GM11168 (cell line): ENCODE data around the gene SFTA2.

Source experiments
- in situ Hi-C: fragments of 300-500 bp; cut with MboI; formaldehyde crosslinking; loops from one replicate; pipeline ENCODE4 v1.12.0; 2022; ENCODE audit warnings: low sequenced_read_pairs; ENCODE audit not compliant: unreplicated experiment

The SFTA2 gene

DNA sequence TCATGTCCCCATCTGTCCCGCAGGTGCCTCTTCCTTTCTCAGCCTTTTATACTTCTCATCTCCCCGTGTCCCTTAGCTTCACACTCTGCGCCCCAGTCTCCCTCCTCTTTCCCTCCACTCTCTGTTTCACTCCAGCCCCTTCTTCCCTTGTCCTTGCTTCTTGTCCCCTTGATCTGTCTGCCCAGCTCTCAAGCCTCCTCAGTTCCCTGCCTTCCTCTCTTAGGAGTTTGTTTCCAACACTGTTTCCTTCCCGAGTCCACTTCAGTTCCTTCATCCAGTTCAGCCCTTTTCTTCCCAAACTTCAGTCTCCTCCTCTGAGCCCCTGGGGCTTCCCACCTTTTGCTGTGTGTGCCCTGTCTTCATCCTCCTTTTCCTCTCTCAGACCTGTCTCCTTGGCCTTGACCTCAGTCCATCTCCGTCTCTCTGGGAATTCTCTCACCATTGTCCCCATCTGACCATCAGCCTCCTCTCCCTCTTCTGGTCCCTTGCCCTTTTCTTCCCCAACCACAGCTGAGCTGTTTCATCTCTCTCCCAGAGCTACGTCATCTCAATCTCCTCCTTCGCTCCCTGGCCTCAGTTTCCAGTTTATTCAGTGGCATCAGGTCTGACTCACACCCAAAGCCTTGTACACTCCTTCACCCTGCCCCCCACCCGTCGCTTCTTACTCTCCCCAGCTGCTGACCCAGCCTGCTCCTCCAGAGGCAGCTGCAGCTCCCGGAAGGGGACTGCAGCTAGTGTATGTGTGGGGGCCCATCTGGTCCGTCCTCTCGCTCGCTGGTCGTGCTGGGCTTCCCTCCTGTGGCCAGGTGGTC lies 50.4 kb downstream of the SFTA2 start:
- in situ Hi-C loops: no loop called here
